Activated T-cell treated with anti-CD3 and anti-CD28 coated beads for 24 hours (primary cell): ENCODE results near the gene IQUB.
A peak's percentile ranks its signal among the peaks of the same experiment; 100 is the strongest.
"Not testable (repeated sequence)": the region's sequence is repeated elsewhere in the genome, so short reads cannot be mapped to it uniquely, and the experiment has no call there.

ENCODE experiments used
- DNase-seq: peaks from one replicate; pipeline ENCODE4 v3.0.0-alpha.2; 2020; ENCODE audit warnings: low read depth

IQUB gene

DNA sequence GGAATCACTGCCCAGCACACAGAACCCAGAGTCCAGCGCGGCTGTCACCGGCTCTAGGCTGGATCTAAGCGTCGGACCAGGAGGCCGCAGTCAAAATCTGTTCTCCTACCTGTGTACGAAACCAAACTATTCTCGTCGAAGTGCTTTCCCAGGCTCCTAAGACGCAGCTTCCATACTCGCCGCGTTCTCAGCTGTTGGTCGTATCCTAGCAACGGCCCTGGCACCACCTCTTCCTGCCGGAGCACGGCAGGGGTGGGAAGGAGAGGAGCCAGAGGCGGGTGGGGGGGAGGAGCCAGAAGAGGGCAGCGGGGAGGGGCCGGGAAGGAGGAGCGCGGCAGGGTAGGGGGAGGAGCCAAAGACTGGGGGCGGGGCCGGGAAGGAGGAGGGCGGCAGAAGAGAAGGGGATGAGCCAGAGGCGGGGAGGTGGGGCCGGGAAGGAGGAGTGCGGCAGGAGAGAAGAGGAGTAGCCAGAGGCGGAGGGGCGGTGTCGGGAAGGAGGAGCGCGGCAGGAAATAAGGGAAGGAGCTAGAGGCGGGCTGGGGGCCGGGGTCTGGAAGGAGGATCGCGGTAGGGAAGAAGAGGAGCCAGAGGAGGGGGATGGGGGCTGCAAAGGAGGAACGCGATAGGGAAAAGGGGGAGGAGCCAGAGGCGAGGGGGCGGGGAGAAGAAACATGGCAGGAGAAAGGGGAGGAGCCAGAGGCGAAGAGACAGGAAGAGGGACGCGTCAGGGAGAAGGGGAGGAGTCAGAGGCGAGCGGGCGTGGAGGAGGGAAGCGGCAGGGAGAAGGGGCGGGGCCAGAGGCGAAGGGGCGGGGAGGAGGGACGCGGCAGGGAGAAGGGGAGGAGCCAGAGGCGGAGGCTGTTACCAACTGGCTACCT lies at the start of gene IQUB:
TSS of gene IQUB (minus strand) at position 213 of the 878 bp plus-strand sequence. CDS start 22,255 bp downstream, outside the sequence.
- peak; percentile 95 for DNase-seq

- DNase-seq = no peak
Measured at GRCh38 chr7:123583821-123584220, 49.4 kb upstream of the IQUB start.

DNA sequence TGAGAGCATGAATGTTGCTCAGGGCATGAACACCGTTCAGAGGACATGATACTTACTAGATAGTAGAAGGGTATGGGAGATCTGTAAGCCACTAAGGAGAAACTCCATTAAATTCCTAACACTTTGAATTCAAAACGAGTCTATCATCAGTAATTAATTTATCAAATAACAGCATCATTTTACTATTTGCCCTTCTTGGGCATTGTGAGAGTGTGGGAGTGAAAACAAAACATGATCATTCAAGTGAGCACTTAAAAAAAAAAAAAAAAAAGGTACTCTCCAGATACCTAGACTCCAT lies 46.7 kb upstream of the IQUB start:
- no peak for DNase-seq

DNA sequence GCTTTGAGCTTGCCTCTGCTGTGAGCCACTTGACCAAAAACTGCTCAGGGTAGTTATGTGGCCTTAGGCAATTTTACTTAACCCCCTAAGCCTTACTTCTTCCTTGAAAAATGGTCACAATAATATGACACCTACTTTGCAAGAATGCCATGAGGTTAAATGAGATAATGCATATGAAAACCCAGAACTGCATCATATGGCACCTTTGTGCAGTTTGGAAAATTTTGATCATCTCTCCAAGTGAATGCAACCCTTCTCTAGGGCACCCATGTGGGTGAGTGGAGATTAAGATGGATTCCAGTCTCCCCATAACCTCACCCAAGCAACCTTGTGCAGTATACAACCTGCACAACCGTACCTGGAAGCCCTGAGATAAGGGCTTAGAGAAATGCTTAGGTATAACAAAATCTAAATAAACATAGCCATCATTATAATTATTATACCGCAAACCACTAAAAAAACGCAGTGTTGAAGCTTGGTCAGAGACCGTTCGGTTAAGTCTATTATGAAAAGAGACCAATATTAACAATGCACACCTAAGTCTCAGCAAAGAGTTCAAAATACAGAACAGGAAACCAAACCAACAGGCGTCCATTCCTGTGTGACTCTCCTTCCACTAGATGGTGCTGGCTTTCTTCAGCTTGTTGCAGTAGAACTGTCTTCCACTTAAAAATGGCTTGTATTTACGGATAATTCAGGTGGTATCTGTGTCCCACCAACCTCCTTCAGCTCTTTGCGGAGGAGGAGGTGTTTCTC lies 46.2 kb upstream of the IQUB start:
- DNase-seq = no peak

- no peak for DNase-seq
Measured at GRCh38 chr7:123579416-123579815, 45.0 kb upstream of the IQUB start.

GRCh38 chr7:123573896-123574467 lies 39.6 kb upstream of the IQUB start:
- DNase-seq = no peak

DNA sequence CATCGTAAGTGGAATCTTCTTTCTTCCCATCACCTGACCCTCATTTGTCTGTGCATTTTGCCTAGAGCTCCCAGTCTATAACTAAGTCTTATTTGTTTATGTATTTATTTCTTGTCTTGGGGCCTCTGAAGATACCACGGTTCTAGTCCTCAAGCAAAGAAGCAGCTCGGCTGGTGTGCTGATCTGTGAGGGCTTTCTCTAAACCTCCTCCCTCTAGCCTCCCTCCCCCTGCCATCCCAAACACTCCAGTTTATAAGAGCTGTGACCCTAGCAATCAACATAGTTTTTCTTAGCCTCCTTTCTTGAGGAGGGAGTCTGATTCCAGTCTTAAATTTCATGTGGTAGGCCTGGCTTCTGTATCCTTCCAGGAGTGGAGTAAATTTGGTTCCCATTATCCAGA lies 38.9 kb upstream of the IQUB start:
- no peak for DNase-seq

GRCh38 chr7:123571684-123572083 lies 37.3 kb upstream of the IQUB start:
- DNase-seq = no peak

- DNase-seq = no peak
Measured at GRCh38 chr7:123571187-123571586, 36.8 kb upstream of the IQUB start.

- no peak for DNase-seq
Measured at GRCh38 chr7:123570390-123571182, 36.2 kb upstream of the IQUB start.

DNA sequence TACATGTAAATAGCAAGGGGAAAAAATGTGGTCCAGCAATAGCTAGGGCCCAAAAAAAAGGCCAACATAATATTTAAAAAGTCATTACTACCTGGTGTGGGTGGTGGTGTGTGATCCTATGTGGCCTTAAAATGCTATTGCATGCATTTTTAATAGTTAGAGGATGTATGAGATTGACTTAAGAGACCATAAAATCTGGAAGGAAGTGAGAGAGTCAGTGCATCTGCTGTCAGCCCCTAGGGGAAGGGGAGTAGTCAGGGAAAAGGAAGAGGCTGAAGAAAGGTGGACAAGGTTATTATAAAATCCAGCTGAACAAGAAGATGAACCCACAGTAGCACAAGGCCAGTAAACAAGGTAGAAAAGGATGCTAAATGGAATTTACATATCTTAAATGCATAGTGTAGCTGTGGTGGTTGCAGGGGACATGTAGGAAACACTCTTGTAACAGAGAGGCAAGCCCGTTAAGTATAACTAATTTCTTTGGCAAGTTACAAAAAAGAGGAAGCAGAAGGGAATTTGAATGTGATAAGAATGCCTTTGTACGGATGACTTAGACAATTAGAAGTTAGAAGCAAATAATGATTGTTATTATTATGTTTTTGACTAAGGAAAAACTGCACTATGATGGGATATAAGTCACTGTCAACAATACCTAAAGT lies 35.1 kb upstream of the IQUB start:
- no peak for DNase-seq

- DNase-seq = no peak
Measured at GRCh38 chr7:123562121-123562520, 27.7 kb upstream of the IQUB start.

- DNase-seq = no peak
Measured at GRCh38 chr7:123558289-123558874, 24.0 kb upstream of the IQUB start.

- DNase-seq = peak; percentile 97
Measured at GRCh38 chr7:123557398-123558288, 23.2 kb upstream of the IQUB start, which contains the start of gene NDUFA5. Gene NDUFA5 (minus strand): TSS chr7:123557818. CDS start chr7:123557795, 23 bp downstream.

DNA sequence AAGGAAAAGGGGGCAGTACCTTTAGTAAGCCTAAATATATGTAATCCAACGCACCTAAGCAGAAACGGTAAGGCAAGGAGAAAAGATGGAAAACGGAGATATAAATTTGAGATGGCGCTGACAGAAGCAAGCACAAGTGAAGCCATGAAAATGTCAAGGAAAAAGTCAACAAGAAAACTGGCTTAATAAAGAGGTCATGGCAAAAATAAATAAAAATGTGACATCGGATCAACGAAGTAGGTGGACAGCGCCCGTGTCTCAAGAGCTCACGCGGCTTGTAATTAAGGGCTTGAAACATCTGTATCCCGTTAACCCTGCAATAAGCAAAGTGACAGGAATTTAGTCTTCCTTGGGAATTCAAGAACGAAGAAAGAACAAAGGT lies 22.6 kb upstream of the IQUB start:
- no peak for DNase-seq

DNA sequence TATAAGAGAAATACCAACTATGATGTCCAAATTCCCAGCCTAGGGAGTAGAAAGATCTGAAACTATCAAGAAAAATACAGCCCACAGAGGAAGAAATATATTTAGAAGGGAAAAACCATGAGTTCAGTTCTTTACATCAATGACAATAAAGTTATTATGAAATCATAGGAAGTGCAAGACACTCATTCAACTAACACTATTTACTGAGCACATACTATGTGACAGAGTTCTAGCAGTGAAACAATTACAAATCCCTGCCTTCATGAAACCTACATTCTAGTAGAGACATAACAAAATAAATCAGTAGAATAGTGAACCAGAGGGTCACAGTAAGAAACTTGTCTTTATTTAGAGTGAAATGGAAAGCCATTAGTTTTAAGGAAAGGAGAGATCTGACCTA lies 21.1 kb upstream of the IQUB start:
- DNase-seq = no peak

- no peak for DNase-seq
Measured at GRCh38 chr7:123553159-123553558, 18.8 kb upstream of the IQUB start.

DNA sequence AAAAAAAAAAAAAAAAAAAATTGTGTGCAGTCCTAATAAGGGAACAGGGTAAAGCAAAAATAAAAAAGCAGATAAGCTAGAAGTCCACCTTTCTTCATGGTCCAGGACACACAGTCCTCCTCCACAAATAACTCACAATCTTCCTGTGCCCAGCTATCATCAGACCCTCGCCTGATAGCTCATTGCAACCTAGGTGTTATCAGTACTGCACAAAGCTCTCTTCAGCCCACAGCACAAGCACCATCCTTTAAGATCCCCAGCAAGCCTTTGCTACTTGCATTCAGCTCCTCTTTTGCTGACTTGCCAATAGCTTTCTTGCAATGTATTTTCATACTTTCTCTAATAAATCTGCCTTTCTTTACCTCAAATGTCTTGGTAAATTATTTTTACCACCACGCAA lies 18.2 kb upstream of the IQUB start:
- DNase-seq = no peak

DNA sequence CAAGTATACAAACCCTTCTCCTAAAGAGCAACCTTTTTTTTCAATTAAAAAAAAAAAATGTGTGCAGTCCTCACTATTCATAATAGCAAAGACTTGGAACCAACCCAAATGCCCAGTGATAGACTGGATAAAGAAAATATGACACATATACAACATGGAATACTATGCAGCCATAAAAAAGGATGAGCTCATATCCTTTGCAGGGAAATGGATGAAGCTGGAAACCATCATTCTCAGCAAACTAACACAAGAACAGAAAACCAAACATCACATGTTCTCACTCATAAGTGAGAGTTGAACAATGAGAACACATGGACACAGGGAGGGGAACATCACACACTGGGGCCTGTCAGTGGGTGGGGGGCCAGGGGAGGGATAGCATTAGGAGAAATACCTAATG lies 17.7 kb upstream of the IQUB start:
- DNase-seq = not testable (repeated sequence)

DNA sequence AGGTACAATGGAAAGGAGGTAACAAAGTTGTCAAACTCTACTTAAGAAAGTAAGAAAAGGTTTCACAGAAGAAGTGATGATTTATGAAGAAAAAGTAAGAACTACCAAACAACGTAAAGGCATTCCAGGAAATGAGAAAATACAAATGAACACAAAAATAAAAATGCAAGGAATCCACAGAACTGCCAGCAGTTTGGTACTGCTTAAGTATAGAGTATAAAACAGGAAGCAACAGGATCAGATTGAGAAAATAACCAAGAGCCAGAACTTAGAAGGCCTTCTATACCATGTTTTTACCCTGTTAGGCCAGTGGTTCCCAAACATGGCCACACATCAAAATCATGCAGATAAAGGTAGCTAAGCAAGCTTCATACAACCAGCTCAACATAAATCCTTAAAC lies 14.0 kb upstream of the IQUB start:
- no peak for DNase-seq
